ENCODE data around the gene KIF3C. TPM values are rescaled to one million over a fixed set of nuclear protein-coding genes. Genes with fewer than 3 reads are reported as not detected.
"Not testable (repeated sequence)": the region's sequence is repeated elsewhere in the genome, so short reads cannot be mapped to it uniquely, and the experiment has no call there.

KIF3C gene
- total RNA-seq, result 1 to 10 TPM; 3.0 to 3.4 TPM

DNA sequence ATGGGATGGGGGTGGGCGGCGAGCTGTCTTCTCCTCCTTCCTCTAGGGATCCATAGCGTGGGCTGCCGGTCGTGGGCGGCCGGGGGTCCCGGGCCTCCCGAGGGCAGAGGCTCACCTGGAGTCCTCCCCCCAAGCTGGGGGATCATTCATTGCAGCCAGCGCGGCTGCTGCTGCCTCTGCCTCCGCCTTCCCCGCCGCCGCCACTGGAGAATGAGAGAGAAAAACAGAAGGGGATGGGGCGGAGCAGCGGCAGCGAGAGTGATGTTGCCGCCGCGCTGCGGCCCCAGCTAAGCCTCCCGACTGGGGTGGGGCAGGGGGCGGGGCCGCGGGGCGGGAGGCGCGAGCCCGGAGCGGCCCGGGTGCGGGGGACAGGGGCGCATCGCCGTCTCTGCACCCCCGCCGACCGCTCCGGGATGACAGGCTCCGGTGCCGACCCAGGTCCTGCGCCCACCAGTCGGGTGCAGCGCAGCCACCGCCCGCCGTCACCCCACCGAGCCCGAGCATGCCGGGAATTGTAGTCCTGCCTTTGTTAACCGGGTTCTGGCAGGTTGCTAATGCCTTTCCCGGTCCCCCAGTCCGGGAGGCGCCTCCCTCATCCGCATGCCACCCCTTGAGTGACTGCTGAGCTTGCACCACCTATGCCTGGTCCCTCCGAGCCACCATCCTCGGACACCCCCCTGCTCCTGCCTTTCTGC is at the start of gene KIF3C:
KIF3C (minus strand) TSS at position 225 of the 695 bp plus-strand sequence. CDS start 580 bp downstream, outside the sequence.
- Mint-ChIP-seq H3K36me3 (ENCODE audit: low read depth) (no peaks in the 10 kb centered on the region), H3K27ac (no peak within 1 kb of the TSS), H3K4me3 (peak within 1 kb of the TSS; percentile 80), H3K27me3 (ENCODE audit: low read depth) (no peaks in the 10 kb centered on the region), H3K9me3 (no peaks in the 10 kb centered on the region), H3K4me1 (ENCODE audit: low read depth) (no peaks in the 10 kb centered on the region)
- DNase-seq, result peak; percentile 76
- intact Hi-C loops (cut with micrococcal nuclease), result loop anchor here (1.0 to 2.0 kb wide), 2 partner anchors 52 to 130 kb away; partner anchors contain the start of gene RAB10
- CTCF ChIA-PET, result interaction anchor here (0.6 to 2.0 kb wide), 7 partner anchors 7 to 402 kb away, joined by 3 to 12 read pairs (median 3); no protein-coding TSS in a partner anchor

DNA sequence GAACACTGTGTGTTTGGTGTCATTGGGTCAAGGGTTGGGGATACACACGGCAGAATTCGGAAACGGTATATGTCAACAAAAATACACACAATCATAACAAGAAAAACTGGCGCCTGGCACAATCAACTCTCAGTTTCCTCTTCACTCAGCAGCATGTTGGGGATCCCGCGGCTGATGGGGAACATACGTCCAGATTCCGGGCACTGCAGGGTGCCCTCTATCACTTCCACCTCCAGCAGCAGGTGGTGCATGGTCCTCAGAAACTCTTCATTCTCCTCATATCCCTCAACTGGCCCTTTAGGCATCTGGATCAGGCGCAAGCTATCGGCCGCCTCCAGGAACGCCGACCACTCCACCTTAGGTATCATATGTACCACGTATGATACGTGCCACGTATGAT is 45.8 kb upstream of the KIF3C start:
- H3K4me1 Mint-ChIP-seq (ENCODE audit: low read depth); H3K27ac Mint-ChIP-seq; intact Hi-C loops (cut with micrococcal nuclease); H3K4me3 Mint-ChIP-seq; DNase-seq; H3K36me3 Mint-ChIP-seq (ENCODE audit: low read depth); H3K9me3 Mint-ChIP-seq; H3K27me3 Mint-ChIP-seq (ENCODE audit: low read depth): not testable (repeated sequence)
- CTCF ChIA-PET, result interaction anchor here (0.8 kb wide), 1 partner anchor 32 kb away, joined by 3 read pairs; no protein-coding TSS in a partner anchor

DNA sequence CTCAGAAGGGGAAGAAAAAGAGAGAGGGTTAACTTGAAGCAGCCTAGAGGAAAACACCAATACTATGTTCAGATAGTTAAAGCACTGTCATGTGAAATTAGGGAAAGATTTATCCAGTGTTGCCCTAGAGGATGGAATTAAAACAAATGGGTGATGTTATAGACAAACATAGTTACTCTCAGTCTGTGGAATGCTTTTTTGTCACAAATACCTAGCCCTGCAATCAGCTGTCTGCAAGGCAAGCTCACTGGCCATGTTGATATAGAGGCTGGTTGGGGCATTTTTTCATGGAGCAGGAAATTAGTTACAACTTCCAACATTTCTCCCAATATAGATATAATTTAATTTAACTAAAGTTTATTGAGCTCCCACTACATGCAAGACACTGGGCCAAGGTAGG is 43.2 kb upstream of the KIF3C start:
- H3K4me1 Mint-ChIP-seq (ENCODE audit: low read depth), result no peaks in the 10 kb centered on the region
- no peaks in the 10 kb centered on the region for H3K36me3 Mint-ChIP-seq (ENCODE audit: low read depth)
- no peak overlapping the region for H3K27ac Mint-ChIP-seq
- no peak overlapping the region for H3K4me3 Mint-ChIP-seq
- intact Hi-C loops (cut with micrococcal nuclease), result no loop called here
- DNase-seq, result no peak
- no peaks in the 10 kb centered on the region for H3K27me3 Mint-ChIP-seq (ENCODE audit: low read depth)
- no peaks in the 10 kb centered on the region for H3K9me3 Mint-ChIP-seq
- CTCF ChIA-PET, result interaction anchor here (0.6 to 1.2 kb wide), 2 partner anchors 34 to 75 kb away, joined by 3 read pairs; no protein-coding TSS in a partner anchor

DNA sequence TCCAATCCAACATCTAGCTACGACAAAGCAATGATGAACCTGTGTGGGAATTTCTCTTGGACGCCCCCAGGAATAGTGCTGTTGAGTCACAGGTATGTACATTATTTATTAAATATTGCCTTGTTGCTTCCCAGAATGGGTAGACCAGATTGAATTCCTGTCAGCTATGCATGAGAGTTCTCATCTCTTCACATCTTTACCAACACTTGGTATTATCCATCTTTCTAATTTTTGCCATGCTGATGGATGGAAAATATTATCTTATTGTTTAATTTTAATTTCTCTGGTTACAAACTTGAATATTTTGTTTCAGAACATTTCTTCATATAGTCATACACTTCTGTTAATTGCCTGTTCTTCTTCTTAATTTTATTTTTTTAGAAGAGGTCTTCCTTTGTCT is 42.0 kb upstream of the KIF3C start:
- no peaks in the 10 kb centered on the region for H3K36me3 Mint-ChIP-seq (ENCODE audit: low read depth)
- H3K27me3 Mint-ChIP-seq (ENCODE audit: low read depth), result no peaks in the 10 kb centered on the region
- H3K27ac Mint-ChIP-seq, result no peak overlapping the region
- no peak for DNase-seq
- CTCF ChIA-PET, result interaction anchor here (0.6 kb wide), 2 partner anchors 7 to 62 kb away, joined by 3 to 6 read pairs; no protein-coding TSS in a partner anchor
- H3K4me3 Mint-ChIP-seq, result no peak overlapping the region
- intact Hi-C loops (cut with micrococcal nuclease), result no loop called here
- H3K9me3 Mint-ChIP-seq, result no peaks in the 10 kb centered on the region
- H3K4me1 Mint-ChIP-seq (ENCODE audit: low read depth), result no peaks in the 10 kb centered on the region

DNA sequence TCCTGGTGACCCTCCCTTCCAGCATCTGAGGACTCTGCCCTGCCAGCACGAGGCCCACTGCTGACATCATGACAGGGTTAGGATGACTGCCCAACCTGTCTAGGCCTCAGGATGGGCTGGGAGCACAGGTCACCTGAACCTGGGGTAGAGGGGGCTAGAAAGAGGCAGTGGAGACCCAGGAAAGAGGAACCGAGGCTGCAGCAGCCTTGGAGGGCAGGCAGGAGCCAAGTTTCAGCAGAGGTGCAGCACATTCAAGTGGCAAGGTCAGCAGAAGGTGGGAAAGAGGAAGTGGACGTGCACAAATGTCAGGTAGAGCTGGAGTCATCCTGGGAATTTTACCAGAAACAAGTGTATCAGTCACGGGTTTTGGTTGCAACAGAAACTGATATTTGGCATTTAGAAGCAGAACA is 37.9 kb upstream of the KIF3C start:
- no peaks in the 10 kb centered on the region for H3K27me3 Mint-ChIP-seq (ENCODE audit: low read depth)
- DNase-seq, result no peak
- H3K36me3 Mint-ChIP-seq (ENCODE audit: low read depth), result no peaks in the 10 kb centered on the region
- intact Hi-C loops (cut with micrococcal nuclease), result no loop called here
- H3K27ac Mint-ChIP-seq, result no peak overlapping the region
- CTCF ChIA-PET, result interaction anchor here (0.7 to 1.7 kb wide), 2 partner anchors 28 to 34 kb away, joined by 3 to 6 read pairs; no protein-coding TSS in a partner anchor
- no peak overlapping the region for H3K4me3 Mint-ChIP-seq
- H3K9me3 Mint-ChIP-seq, result no peaks in the 10 kb centered on the region
- no peaks in the 10 kb centered on the region for H3K4me1 Mint-ChIP-seq (ENCODE audit: low read depth)

DNA sequence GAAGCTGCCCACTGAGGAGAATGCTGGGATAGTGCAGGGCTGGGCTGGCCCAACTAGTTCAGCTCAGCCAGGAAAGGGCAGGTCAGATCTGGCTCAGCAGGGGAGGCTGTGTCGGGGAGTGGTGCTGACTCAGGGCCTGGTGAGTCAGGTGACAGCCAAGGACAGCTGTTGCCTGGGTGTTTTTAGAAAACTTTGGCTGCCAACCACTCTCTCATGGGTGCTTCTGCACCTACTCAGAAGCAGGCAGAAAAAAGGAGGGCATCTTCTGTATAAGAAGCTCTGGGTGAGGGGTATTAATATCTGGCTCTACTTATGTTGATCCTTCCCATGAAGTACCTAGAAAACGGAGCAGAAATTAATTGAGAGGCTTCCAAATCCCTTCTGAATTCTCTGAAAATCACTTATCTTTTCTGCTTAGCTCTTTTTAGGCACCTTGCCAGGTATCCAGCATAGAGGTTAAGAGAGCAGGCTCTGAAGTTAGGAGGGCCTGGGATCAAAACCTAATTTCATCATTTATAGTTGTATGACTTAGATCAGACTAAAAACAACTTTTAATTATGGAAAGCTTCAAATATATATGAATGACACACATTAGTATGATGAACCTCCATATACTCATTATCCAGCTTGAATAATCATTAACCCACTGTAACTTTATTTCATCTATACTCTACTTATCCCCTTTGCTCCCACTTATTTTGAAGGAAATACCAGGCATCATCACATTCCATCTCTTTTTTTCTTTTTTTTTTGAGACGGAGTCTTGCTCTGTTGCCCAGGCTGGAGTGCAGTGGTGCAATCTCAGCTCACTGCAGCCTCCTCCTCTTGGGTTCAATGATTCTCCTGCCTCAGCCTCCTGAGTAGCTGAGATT is 36.1 kb upstream of the KIF3C start:
- H3K36me3 Mint-ChIP-seq (ENCODE audit: low read depth), result no peaks in the 10 kb centered on the region
- intact Hi-C loops (cut with micrococcal nuclease), result no loop called here
- no peak overlapping the region for H3K4me3 Mint-ChIP-seq
- no peak overlapping the region for H3K27ac Mint-ChIP-seq
- no peaks in the 10 kb centered on the region for H3K9me3 Mint-ChIP-seq
- DNase-seq, result peak; percentile 57
- no peaks in the 10 kb centered on the region for H3K4me1 Mint-ChIP-seq (ENCODE audit: low read depth)
- CTCF ChIA-PET, result interaction anchor here (0.9 to 1.0 kb wide), 2 partner anchors 27 to 451 kb away, joined by 3 to 4 read pairs; no protein-coding TSS in a partner anchor
- no peaks in the 10 kb centered on the region for H3K27me3 Mint-ChIP-seq (ENCODE audit: low read depth)

DNA sequence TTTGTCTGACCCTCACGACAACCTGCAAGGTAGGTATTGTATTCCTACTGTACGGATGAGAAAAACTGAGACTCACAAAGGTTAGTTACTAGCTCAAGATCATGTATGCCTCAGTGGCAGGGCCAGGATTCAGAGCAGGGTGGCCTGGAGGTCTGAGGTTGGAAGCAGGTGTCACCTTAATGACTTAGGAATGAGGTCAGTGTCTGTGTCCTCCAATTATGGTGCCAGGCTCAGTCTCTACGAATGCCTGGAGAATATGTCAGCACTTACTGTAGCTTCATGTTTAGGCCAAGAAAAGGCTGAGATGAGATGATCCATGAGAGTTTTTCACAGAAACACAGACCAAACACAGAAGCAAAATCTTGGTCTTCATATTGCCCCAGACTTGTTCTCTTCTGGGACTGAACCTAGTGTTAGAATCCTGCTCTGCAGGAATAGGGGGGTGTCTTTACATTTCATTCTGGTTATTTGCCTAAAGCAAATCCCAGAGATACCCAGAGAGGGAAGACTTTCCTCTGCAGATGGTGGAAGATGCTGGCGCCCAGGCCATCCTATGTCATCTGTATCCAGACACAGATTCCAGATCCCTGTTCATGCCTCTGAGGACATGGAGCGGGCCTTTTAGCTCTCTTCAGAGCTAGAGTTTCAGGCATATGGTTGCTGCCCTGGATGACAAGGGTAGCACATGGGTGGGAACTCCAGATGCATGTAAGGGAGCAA is 35.3 kb upstream of the KIF3C start:
- intact Hi-C loops (cut with micrococcal nuclease), result no loop called here
- no peak overlapping the region for H3K4me3 Mint-ChIP-seq
- CTCF ChIA-PET, result interaction anchor here (0.9 to 1.0 kb wide), 2 partner anchors 26 to 451 kb away, joined by 3 to 4 read pairs; no protein-coding TSS in a partner anchor
- H3K27ac Mint-ChIP-seq, result no peak overlapping the region
- H3K36me3 Mint-ChIP-seq (ENCODE audit: low read depth), result no peaks in the 10 kb centered on the region
- no peaks in the 10 kb centered on the region for H3K9me3 Mint-ChIP-seq
- H3K4me1 Mint-ChIP-seq (ENCODE audit: low read depth), result no peaks in the 10 kb centered on the region
- DNase-seq, result no peak
- H3K27me3 Mint-ChIP-seq (ENCODE audit: low read depth), result no peaks in the 10 kb centered on the region

DNA sequence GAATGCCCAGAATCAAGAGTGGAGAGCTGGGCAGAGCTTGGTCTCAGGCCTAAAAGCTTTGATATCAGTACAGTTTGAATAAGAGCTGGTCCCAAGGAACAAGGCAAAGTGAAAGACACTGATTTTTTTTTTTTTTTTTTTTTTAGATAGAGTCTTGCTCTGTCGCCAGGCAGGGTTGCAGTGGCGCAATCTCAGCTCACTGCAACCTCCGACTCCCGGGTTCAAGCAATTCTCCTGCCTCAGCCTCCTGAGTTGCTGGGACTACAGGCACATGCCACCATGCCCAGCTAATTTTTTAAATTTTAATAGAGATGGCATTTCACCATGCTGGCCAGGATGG is 34.4 kb upstream of the KIF3C start:
- H3K9me3 Mint-ChIP-seq; H3K4me1 Mint-ChIP-seq (ENCODE audit: low read depth); intact Hi-C loops (cut with micrococcal nuclease); H3K36me3 Mint-ChIP-seq (ENCODE audit: low read depth); H3K27me3 Mint-ChIP-seq (ENCODE audit: low read depth); H3K4me3 Mint-ChIP-seq; DNase-seq; H3K27ac Mint-ChIP-seq: not testable (repeated sequence)
- CTCF ChIA-PET, result interaction anchor here (0.6 to 0.9 kb wide), 3 partner anchors 8 to 163 kb away, joined by 3 to 4 read pairs (median 3); no protein-coding TSS in a partner anchor

DNA sequence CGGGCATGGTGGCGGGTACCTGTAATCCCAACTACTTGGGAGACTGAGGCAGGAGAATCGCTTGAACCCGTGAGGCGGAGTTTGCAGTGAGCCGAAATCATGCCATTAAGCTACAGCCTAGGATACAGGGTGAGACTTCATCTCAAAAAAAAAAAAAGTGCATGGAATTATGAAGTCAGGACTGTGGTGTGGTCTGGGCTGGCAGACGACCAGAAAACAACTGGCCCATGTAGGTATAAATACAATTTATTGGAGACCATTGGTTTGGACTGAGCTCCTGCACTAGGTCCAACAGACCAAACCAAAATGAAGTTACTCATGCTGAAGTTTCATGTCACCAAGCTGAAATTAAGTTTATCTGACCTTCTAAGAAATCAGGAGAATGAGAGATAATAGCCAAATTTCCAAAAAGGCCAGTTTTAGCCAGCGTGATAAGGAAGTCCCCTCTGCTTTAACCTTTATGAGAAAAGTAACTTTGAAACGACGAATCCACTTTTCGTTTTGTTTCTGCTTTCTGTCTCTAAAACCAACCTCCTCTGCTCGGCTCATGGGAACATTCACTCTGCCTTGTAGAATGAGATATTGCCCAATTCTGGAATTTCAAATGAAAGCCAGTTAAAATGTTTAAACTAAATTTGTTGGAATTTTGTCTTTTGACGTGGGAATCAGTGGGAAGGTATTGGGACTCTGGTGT is 33.9 kb upstream of the KIF3C start:
- no peaks in the 10 kb centered on the region for H3K4me1 Mint-ChIP-seq (ENCODE audit: low read depth)
- H3K27me3 Mint-ChIP-seq (ENCODE audit: low read depth), result no peaks in the 10 kb centered on the region
- CTCF ChIA-PET, result interaction anchor here (0.6 to 0.9 kb wide), 3 partner anchors 44 to 162 kb away, joined by 3 to 4 read pairs (median 4); no protein-coding TSS in a partner anchor
- no peak overlapping the region for H3K27ac Mint-ChIP-seq
- no peak for DNase-seq
- intact Hi-C loops (cut with micrococcal nuclease), result no loop called here
- H3K4me3 Mint-ChIP-seq, result no peak overlapping the region
- no peaks in the 10 kb centered on the region for H3K36me3 Mint-ChIP-seq (ENCODE audit: low read depth)
- H3K9me3 Mint-ChIP-seq, result no peaks in the 10 kb centered on the region

DNA sequence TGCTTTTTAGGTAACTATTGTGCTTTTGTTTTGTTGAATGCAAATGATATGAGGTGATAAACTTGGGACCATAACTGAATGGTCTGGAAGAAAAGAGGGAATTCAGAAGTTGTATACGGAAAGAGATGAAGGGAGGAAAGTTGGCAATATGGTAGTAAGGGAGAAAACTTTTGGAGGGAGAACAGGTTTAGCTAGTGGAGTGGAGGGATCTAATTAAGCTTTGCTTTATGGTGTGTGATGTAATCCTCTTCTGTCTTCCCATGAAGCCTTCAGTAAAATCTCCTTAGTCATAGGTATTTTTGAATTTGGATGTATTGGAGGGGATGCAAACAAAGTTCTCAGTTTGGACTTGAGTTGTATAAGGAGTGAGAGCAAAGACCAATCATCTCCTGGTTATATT is 31.4 kb upstream of the KIF3C start:
- intact Hi-C loops (cut with micrococcal nuclease), result no loop called here
- CTCF ChIA-PET, result no interaction called here

DNA sequence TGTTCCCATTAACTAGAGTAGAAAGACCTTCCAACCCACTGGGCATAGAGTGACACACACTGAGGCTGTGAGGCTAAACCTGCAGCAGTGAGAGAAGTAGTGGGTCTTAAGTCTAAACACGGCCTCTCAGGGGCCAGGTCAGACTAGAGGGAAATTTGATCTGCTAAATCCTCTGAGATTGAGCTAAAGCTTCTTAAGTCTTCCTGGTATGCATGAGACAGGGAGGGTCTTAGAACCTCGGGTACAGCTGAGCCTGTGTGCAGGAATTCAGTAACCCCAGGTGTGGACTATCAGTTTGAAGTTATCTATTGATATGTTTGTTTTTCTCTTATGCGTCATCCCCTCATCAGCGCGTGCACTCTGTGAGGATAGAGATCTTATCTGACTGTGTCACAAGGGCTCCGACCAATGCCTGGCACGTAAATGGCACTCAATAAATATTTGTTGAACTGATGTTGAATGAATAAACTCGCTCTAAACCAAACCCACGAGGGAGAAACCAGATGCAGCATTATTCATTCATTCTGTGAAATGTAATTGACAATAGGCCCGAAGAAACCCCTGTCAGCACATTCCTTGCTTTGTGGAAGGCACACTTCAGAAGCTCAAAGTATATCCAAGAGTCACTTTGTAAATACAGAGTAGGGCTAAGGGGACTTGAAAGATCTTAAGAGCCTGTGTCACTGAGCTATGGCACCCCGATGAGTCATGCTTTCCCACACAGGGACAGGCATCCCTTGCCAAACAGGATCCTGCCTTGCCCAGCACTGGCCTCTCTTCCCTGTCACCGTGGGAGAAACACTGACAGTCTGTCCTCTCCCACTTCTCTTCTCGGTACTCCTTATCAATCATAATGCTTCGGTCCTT is 29.9 kb upstream of the KIF3C start:
- CTCF ChIA-PET, result interaction anchor here (0.7 kb wide), 1 partner anchor 9 kb away, joined by 3 read pairs; no protein-coding TSS in a partner anchor
- H3K27me3 Mint-ChIP-seq (ENCODE audit: low read depth), result no peaks in the 10 kb centered on the region
- no peaks in the 10 kb centered on the region for H3K36me3 Mint-ChIP-seq (ENCODE audit: low read depth)
- no peak overlapping the region for H3K4me3 Mint-ChIP-seq
- no peaks in the 10 kb centered on the region for H3K4me1 Mint-ChIP-seq (ENCODE audit: low read depth)
- intact Hi-C loops (cut with micrococcal nuclease), result no loop called here
- no peak for DNase-seq
- H3K27ac Mint-ChIP-seq, result no peak overlapping the region
- no peaks in the 10 kb centered on the region for H3K9me3 Mint-ChIP-seq

More for the DNA sequence above, 31.4 kb upstream of the KIF3C start:
- no peak for DNase-seq
- H3K27me3 Mint-ChIP-seq (ENCODE audit: low read depth), result no peaks in the 10 kb centered on the region
- H3K4me1 Mint-ChIP-seq (ENCODE audit: low read depth), result no peaks in the 10 kb centered on the region
- H3K4me3 Mint-ChIP-seq, result no peak overlapping the region
- H3K27ac Mint-ChIP-seq, result no peak overlapping the region
- H3K36me3 Mint-ChIP-seq (ENCODE audit: low read depth), result no peaks in the 10 kb centered on the region
- no peaks in the 10 kb centered on the region for H3K9me3 Mint-ChIP-seq

Data from activated naive CD4-positive, alpha-beta T cell treated with anti-CD3 and anti-CD28 coated beads for 36 hours (primary cell).